GM18858 (cell line): ENCODE data around the gene RANBP9.

Experiments used
- ATAC-seq: cut with Tn5 transposase; IDR thresholded peaks from one replicate; pipeline ENCODE4 v1.9.1; 2021; ENCODE audit not compliant: unreplicated experiment

The RANBP9 gene

GRCh38 chr6:13711733-13712598, at the start of gene RANBP9:
TSS of gene RANBP9 (minus strand) at chr6:13711835. CDS start at chr6:13711505, 330 bp downstream.
- peak; percentile 70 for ATAC-seq

GRCh38 chr6:13760307-13761304, 49.0 kb upstream of the RANBP9 start:
- no peak for ATAC-seq

- no peak for ATAC-seq
These were observed 47.4 kb upstream of the RANBP9 start for GRCh38 chr6:13759025-13759424.

GRCh38 chr6:13754644-13755043, 43.0 kb upstream of the RANBP9 start:
- ATAC-seq: no peak

GRCh38 chr6:13743736-13744127, 32.1 kb upstream of the RANBP9 start:
- no peak for ATAC-seq

GRCh38 chr6:13742961-13743735, 31.5 kb upstream of the RANBP9 start:
- ATAC-seq: no peak

- no peak for ATAC-seq
These were observed 29.7 kb upstream of the RANBP9 start for GRCh38 chr6:13741365-13741764.

GRCh38 chr6:13735031-13735430, 23.4 kb upstream of the RANBP9 start:
- no peak for ATAC-seq

GRCh38 chr6:13733178-13733887, 21.7 kb upstream of the RANBP9 start:
- ATAC-seq: no peak

- ATAC-seq: no peak
These were observed 19.1 kb upstream of the RANBP9 start for GRCh38 chr6:13730704-13731103.

- ATAC-seq: no peak
These were observed 18.3 kb upstream of the RANBP9 start for GRCh38 chr6:13729891-13730290.

- ATAC-seq: no peak
These were observed 13.9 kb upstream of the RANBP9 start for GRCh38 chr6:13725570-13725969.

- ATAC-seq: no peak
These were observed 13.4 kb upstream of the RANBP9 start for GRCh38 chr6:13725052-13725451.

GRCh38 chr6:13724182-13724581, 12.5 kb upstream of the RANBP9 start:
- ATAC-seq: no peak

GRCh38 chr6:13722880-13723279, 11.2 kb upstream of the RANBP9 start:
- no peak for ATAC-seq

GRCh38 chr6:13718123-13718458, 6.5 kb upstream of the RANBP9 start:
- ATAC-seq: no peak

GRCh38 chr6:13716955-13717295, 5.3 kb upstream of the RANBP9 start:
- ATAC-seq: no peak

GRCh38 chr6:13716225-13716954, 4.8 kb upstream of the RANBP9 start:
- ATAC-seq: no peak

GRCh38 chr6:13715444-13715883, 3.8 kb upstream of the RANBP9 start:
- ATAC-seq: no peak

- no peak for ATAC-seq
These were observed 914 bp upstream of the RANBP9 start for GRCh38 chr6:13712599-13712898.
